ENCODE measurements around the gene TSPAN1.
A peak's percentile ranks its signal among the peaks of the same experiment; 100 is the strongest.

Gene TSPAN1

DNA sequence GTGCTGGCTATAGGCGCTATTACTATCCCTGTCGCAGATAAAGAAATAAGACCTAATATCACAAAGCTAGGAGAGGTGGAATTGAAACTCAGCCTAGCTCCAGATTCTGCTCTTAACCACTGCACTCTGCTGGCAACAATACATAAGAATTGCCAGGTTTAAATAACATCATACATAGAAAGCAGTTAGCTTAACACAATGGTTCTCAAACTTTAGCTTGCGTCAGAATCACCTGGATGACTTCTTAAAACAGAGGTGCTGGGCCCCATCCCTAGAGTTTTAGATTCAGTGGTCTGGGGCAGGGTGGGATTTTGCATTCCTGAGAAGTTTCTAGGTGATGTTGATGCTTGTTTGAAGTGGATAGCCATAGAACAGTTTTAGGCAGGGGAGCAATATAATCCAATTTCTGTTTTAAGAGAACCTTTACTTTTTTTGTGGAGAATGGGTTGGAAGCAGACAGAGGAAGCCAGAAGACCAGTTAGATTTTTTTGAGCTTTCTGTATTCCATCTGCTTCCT lies 24.4 kb downstream of the TSPAN1 start:
- Mint-ChIP-seq H3K27me3 (peaks cover 0 to 7% of the 10 kb centered on the region in 2 donors), H3K4me1 (ENCODE audit: low read depth in 2 of 2) (peaks cover 12 to 18% of the 10 kb centered on the region in 2 donors), H3K27ac (peak overlapping the region in 1 of 2 donors; percentile 89), H3K4me3 (peak overlapping the region; percentile 78), H3K36me3 (ENCODE audit: insufficient read depth) (peaks cover 8% of the 10 kb centered on the region), H3K9me3 (no peaks in the 10 kb centered on the region)
- ATAC-seq (replicated peaks) (no peak), DNase-seq (no peak)

DNA sequence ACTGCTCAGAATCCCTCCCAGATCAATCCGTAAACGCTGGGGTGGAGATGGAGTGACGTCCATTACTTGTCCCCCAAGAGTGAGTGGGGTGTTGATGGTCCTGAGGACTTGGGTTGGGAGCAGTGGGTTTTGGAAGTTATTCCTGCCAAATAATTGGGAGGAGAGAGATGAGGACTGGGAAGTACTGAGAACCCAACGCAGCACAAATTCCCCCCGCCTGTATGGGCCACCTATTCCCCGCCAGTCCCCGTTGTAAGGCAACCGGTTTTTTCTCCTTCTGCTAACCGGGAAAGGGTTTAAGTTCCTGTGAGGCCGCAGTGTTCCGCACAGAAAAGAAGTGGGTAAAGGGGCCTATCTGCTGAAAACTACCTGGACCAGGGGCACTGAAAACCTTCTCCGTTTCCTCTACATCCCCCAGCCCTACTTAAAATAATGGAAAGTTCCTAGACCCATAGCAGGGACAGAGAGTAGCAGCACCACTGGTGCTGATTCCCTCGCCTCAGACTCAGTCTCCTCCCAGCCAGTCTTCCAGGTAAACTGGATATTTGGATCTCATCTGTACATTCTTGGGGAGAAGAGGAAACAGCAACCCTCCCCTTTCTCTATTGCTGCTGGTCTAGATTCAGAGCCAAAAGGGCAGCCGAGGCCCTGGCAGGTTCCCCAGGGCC lies 29.0 kb downstream of the TSPAN1 start:
- H3K27ac Mint-ChIP-seq = peak overlapping the region in 1 of 2 donors; percentile 22
- H3K4me1 Mint-ChIP-seq (ENCODE audit: low read depth in 2 of 2) = peaks cover 3 to 5% of the 10 kb centered on the region in 2 donors
- no peak for ATAC-seq (replicated peaks)
- peaks cover 0 to 7% of the 10 kb centered on the region in 2 donors for H3K27me3 Mint-ChIP-seq
- DNase-seq = no peak
- peaks cover 6% of the 10 kb centered on the region for H3K36me3 Mint-ChIP-seq (ENCODE audit: insufficient read depth)
- peak overlapping the region in 1 of 2 donors; percentile 29 for H3K4me3 Mint-ChIP-seq
- no peaks in the 10 kb centered on the region for H3K9me3 Mint-ChIP-seq

DNA sequence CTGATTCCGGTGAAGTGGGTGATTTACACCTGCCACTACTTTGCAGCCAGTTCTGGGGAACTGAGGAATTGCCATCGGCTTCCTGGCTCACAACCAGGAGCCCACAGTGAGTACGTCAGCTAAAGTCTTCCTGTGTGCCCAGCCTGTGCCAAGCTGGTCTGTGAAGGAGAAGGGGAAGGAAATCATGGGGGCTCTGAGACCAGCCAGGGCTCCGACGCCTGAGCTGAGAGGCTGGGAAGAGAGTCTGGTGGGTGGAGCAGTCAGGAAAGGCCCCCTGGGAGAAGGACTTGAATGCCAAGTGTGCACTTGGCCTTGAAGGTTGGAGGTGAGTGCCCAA lies 29.5 kb downstream of the TSPAN1 start:
- Mint-ChIP-seq H3K27me3 (peaks cover 0 to 7% of the 10 kb centered on the region in 2 donors), H3K27ac (peak overlapping the region in 1 of 2 donors; percentile 22), H3K4me3 (peak overlapping the region in 1 of 2 donors; percentile 29), H3K9me3 (no peaks in the 10 kb centered on the region), H3K36me3 (ENCODE audit: insufficient read depth) (peaks cover 6% of the 10 kb centered on the region), H3K4me1 (ENCODE audit: low read depth in 2 of 2) (peaks cover 3 to 5% of the 10 kb centered on the region in 2 donors)
- DNase-seq (no peak), ATAC-seq (replicated peaks) (no peak)

DNA sequence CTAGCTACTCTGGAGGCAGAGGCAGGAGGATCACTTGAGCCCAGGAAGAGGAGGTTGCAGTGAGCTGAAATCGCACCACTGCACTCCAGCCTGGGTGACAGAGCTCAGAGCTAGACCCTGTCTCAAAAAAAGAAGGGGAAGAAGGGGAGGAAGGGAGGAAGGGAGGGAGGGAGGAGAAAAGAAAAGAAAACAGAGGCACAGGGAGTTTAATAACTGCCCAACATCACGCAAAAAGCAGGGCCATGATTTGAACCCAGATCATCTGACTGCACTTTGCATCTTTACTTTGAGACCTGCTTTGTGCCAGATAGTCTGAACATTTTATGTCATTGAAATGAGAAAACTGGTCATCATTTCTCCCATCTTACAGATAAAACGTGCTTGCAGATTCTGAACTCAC lies 30.3 kb downstream of the TSPAN1 start:
- no peak for ATAC-seq (replicated peaks)
- H3K27ac Mint-ChIP-seq = no peak overlapping the region
- no peaks in the 10 kb centered on the region for H3K9me3 Mint-ChIP-seq
- H3K4me3 Mint-ChIP-seq = no peak overlapping the region
- H3K36me3 Mint-ChIP-seq (ENCODE audit: insufficient read depth) = peaks cover 6% of the 10 kb centered on the region
- DNase-seq = no peak
- H3K4me1 Mint-ChIP-seq (ENCODE audit: low read depth in 2 of 2) = peaks cover 3 to 5% of the 10 kb centered on the region in 2 donors
- peaks cover 0 to 7% of the 10 kb centered on the region in 2 donors for H3K27me3 Mint-ChIP-seq

DNA sequence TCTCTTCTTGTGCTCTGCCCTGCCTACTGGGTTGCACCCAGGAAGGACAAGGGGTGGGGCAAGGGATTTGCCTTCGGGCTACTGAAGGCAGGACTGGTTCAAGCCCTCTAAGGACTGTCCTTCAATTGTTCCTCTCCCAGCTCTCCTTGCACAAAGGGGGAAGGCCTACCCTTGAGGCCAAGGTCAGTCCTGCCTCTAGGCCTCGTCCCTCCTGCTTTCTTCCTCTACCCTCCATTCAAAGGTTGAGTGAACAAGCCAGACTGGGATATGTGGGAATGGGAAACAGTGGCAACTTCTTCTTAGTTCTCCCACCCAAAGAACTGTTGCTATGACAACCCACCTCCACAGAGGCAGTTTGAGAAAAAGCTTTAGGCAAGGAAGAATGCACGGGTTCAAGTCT lies 30.9 kb downstream of the TSPAN1 start:
- H3K9me3 Mint-ChIP-seq = no peaks in the 10 kb centered on the region
- no peak overlapping the region for H3K4me3 Mint-ChIP-seq
- H3K27me3 Mint-ChIP-seq = peaks cover 0 to 7% of the 10 kb centered on the region in 2 donors
- DNase-seq (no peak), ATAC-seq (replicated peaks) (no peak)
- peaks cover 6% of the 10 kb centered on the region for H3K36me3 Mint-ChIP-seq (ENCODE audit: insufficient read depth)
- H3K27ac Mint-ChIP-seq = no peak overlapping the region
- H3K4me1 Mint-ChIP-seq (ENCODE audit: low read depth in 2 of 2) = peaks cover 3 to 5% of the 10 kb centered on the region in 2 donors

DNA sequence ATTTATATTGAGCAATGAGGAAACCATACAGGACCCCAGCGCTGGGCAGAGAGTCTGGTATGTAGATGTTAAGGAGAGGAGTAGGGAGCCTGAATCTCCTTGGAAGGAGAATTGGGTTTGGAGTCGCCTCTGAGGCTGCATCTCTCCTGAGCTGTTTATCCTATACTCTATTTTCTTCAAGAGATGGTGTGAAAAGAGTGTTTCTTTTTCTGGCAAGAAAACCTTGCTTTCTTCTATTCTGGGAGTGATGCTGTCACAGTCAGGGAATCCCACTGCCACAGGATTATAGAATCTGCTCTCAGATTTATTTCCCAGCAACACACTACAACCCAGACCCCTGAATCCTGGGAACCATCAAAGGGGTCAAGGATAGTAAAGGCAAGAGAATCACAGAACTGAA lies 31.5 kb downstream of the TSPAN1 start:
- Mint-ChIP-seq H3K36me3 (ENCODE audit: insufficient read depth) (peaks cover 6% of the 10 kb centered on the region), H3K27ac (peak overlapping the region in 1 of 2 donors; percentile 44), H3K9me3 (no peaks in the 10 kb centered on the region), H3K27me3 (peaks cover 0 to 7% of the 10 kb centered on the region in 2 donors), H3K4me3 (no peak overlapping the region), H3K4me1 (ENCODE audit: low read depth in 2 of 2) (peaks cover 3 to 5% of the 10 kb centered on the region in 2 donors)
- no peak for DNase-seq
- no peak for ATAC-seq (replicated peaks)

DNA sequence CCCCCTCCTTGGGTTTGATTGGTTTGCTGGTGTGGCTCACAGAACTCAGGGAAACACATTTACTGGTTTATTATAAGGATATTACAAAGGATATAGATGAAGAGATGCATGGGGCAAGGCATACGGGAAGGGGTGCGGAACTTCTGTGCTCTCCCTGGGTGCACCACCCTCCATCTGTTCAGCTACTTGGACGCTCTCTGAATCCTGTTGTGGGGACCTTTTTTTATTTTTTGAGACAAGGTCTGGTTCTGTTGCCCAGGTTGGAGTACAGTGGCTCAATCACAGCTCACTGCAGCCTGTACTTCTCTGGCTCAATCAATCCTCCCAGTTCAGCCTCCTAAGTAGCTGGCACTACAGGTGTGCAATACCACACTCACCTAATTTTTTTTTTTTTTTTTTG lies 35.7 kb downstream of the TSPAN1 start:
- no peaks in the 10 kb centered on the region for H3K9me3 Mint-ChIP-seq
- no peak for DNase-seq
- no peaks in the 10 kb centered on the region for H3K36me3 Mint-ChIP-seq (ENCODE audit: insufficient read depth)
- H3K27ac Mint-ChIP-seq = no peak overlapping the region
- no peaks in the 10 kb centered on the region for H3K27me3 Mint-ChIP-seq
- no peak for ATAC-seq (replicated peaks)
- no peak overlapping the region for H3K4me3 Mint-ChIP-seq
- no peaks in the 10 kb centered on the region for H3K4me1 Mint-ChIP-seq (ENCODE audit: low read depth in 2 of 2)

DNA sequence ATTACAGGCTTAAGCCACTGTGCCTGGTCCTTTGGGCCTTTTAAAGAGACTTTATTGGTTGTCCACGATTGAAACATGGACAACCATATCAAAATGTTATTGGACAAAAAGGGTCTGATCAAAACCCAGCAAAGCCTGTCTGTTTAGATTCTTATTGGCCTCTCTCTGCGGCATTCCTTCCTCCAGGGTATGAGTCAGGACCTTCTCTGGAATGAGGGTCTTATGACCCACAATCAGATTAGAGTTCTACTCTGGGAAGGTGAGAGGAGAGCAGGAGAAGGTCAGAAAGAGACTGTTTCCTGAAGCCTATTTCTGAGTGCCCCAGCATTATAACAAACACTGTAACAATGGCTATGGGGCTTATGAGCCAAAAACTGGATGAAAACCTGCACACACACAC lies 36.2 kb downstream of the TSPAN1 start:
- ATAC-seq (replicated peaks) (no peak), DNase-seq (no peak)
- Mint-ChIP-seq H3K27me3 (no peaks in the 10 kb centered on the region), H3K36me3 (ENCODE audit: insufficient read depth) (no peaks in the 10 kb centered on the region), H3K4me3 (no peak overlapping the region), H3K27ac (no peak overlapping the region), H3K9me3 (no peaks in the 10 kb centered on the region), H3K4me1 (ENCODE audit: low read depth in 2 of 2) (no peaks in the 10 kb centered on the region)

DNA sequence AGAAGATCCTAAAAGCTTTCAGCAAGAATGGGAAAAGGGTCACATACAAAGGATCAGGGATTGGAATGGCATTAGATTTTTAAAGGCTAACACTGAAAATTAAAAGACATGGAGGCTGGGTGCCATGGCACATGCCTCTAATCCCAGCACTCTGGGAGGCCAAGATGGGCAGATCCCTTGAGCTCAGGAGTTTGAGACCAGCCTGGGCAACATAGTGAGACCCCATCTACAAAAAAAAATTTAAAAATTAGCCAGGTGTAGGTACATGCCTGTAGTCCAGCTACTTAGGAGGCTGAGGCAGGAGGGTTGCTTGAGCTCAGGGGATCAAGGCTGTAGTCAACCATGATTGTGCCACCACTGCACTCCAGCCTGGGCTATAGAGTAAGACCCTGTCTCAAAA lies 40.6 kb downstream of the TSPAN1 start:
- no peaks in the 10 kb centered on the region for H3K9me3 Mint-ChIP-seq
- peaks cover 0 to 13% of the 10 kb centered on the region in 2 donors for H3K27me3 Mint-ChIP-seq
- no peaks in the 10 kb centered on the region for H3K4me1 Mint-ChIP-seq (ENCODE audit: low read depth in 2 of 2)
- H3K27ac Mint-ChIP-seq = no peak overlapping the region
- ATAC-seq (replicated peaks) (no peak), DNase-seq (no peak)
- H3K36me3 Mint-ChIP-seq (ENCODE audit: insufficient read depth) = no peaks in the 10 kb centered on the region
- no peak overlapping the region for H3K4me3 Mint-ChIP-seq

DNA sequence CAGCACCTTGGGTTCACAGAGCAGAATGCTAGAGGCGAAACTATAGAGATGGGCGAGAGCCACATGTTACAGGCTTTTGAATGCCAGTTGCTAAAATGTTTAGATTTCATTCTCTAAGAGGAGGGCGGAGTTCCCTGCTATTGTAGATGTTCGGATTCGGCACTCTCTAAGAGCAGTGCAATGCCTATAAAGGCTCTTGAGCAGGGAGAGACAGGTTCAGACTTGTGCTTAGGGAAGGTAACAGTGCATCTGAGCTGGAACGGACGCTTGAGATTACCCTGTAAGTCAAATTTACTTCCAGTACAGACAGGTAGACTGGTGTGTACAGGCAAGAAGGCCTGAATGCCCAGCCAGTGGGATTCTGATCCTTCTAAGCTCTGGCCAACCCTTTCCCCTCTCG lies 43.6 kb downstream of the TSPAN1 start:
- H3K27ac Mint-ChIP-seq = peak overlapping the region in 1 of 2 donors; percentile 27
- peaks cover 2% of the 10 kb centered on the region for H3K36me3 Mint-ChIP-seq (ENCODE audit: insufficient read depth)
- peaks cover 0 to 13% of the 10 kb centered on the region in 2 donors for H3K27me3 Mint-ChIP-seq
- H3K4me3 Mint-ChIP-seq = no peak overlapping the region
- DNase-seq = no peak
- ATAC-seq (replicated peaks) = no peak
- peaks cover 0 to 1% of the 10 kb centered on the region in 2 donors for H3K4me1 Mint-ChIP-seq (ENCODE audit: low read depth in 2 of 2)
- no peaks in the 10 kb centered on the region for H3K9me3 Mint-ChIP-seq

DNA sequence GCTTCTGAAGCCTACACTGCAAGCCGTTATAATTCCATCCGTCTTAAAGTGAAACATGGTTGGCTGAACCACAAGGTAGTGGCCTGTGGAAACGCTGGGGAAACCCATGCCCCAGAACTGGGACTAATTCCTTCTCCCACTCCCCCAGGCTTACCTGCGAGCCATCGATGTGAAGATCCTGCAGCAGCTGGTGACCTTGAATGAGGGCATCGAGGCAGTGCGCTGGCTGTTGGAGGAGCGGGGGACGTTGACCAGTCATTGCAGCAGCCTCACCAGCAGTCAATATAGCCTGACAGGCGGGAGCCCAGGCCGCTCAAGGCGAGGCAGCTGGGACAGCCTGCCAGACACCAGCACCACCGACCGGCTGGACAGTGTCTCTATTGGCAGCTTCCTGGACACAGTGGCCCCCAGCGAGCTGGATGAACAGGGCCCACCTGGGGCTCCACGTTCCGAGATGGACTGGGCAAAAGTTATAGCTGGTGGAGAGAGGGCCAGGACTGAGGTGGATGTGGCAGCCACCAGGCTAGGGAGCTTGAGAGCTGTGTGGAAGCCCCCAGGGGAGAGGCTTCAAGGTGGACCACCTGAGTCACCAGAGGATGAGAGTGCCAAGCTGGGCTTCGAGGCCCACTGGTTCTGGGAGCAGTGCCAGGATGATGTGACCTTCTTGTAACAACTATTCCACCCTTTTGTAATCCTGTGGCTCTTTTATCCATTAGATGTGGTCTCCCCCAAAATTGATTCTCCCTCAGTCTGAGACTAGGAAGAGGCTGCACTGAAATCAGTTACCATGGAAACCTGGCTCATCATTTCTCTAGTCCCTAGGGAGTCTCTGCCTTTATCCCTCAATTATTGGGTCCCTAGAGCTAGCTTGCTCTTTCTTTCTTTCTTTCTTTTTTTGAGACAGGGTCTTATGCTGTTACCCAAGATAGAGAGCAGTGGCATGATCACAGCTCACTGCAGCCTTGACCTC lies 44.9 kb downstream of the TSPAN1 start:
- no peak overlapping the region for H3K4me3 Mint-ChIP-seq
- ATAC-seq (replicated peaks) = no peak
- H3K36me3 Mint-ChIP-seq (ENCODE audit: insufficient read depth) = peaks cover 8% of the 10 kb centered on the region
- DNase-seq = no peak
- peaks cover 0 to 6% of the 10 kb centered on the region in 2 donors for H3K4me1 Mint-ChIP-seq (ENCODE audit: low read depth in 2 of 2)
- no peaks in the 10 kb centered on the region for H3K9me3 Mint-ChIP-seq
- H3K27ac Mint-ChIP-seq = no peak overlapping the region
- H3K27me3 Mint-ChIP-seq = peaks cover 0 to 13% of the 10 kb centered on the region in 2 donors

DNA sequence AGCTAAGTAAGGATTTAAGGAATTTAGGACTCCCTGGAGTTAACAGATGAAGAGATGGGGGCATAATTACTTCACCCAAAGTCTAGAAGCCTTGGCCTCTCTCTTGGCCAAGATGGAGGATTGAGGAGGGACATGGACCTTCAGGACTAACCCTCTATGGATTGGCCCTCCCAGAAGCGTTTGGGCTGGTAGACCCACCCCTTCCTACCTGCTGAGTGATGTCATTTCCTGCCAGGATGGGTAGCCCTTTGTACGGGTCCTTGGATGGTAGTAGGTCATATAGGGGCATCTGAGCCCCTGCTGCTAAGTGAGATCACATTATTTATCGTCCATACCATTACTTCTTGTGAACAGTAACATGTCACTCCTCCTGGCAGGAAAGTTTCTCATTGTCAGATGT lies 45.9 kb downstream of the TSPAN1 start:
- DNase-seq = no peak
- H3K4me1 Mint-ChIP-seq (ENCODE audit: low read depth in 2 of 2) = peaks cover 0 to 6% of the 10 kb centered on the region in 2 donors
- H3K36me3 Mint-ChIP-seq (ENCODE audit: insufficient read depth) = peaks cover 8% of the 10 kb centered on the region
- H3K27me3 Mint-ChIP-seq = peaks cover 0 to 13% of the 10 kb centered on the region in 2 donors
- H3K9me3 Mint-ChIP-seq = no peaks in the 10 kb centered on the region
- no peak overlapping the region for H3K4me3 Mint-ChIP-seq
- ATAC-seq (replicated peaks) = no peak
- H3K27ac Mint-ChIP-seq = peak overlapping the region in 1 of 2 donors; percentile 35

DNA sequence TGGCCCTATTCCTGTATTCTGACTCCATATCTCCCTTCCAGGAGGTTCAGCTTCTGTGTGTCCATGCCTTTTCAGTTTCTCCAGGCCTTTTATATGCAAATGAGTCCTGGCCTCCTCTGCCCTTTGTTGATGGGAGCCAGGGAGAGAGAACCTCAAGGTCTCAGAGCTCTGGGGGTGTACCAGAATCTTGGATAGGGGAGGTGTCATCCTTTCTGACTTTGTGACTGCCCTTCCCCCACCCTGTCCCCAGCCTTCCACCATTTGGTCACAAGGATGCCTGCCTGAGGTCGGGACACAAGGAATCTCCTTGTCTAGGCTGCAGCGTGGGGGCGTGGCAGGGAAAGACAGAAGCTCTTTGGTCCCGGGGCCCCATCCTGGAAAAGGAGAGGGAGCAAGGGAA lies 46.9 kb downstream of the TSPAN1 start:
- peaks cover 0 to 10% of the 10 kb centered on the region in 2 donors for H3K27me3 Mint-ChIP-seq
- DNase-seq (no peak), ATAC-seq (replicated peaks) (no peak)
- H3K4me3 Mint-ChIP-seq = no peak overlapping the region
- H3K9me3 Mint-ChIP-seq = no peaks in the 10 kb centered on the region
- H3K36me3 Mint-ChIP-seq (ENCODE audit: insufficient read depth) = peaks cover 8% of the 10 kb centered on the region
- no peak overlapping the region for H3K27ac Mint-ChIP-seq
- peaks cover 0 to 6% of the 10 kb centered on the region in 2 donors for H3K4me1 Mint-ChIP-seq (ENCODE audit: low read depth in 2 of 2)

Measured in effector memory CD8-positive, alpha-beta T cell (primary cell).